DMS79 treated with DMSO at 0.1 percent for 48 hours (cell line): Measurements from ENCODE around the gene PATJ.
A peak's percentile ranks its signal among the peaks of the same experiment; 100 is the strongest.
"Not testable (repeated sequence)": the region's sequence is repeated elsewhere in the genome, so short reads cannot be mapped to it uniquely, and the experiment has no call there.

Source experiments
- DNase-seq: peaks from one replicate; lab custom pipeline; 2025; lab: John Stamatoyannopoulos, UW

PATJ gene, protein sequence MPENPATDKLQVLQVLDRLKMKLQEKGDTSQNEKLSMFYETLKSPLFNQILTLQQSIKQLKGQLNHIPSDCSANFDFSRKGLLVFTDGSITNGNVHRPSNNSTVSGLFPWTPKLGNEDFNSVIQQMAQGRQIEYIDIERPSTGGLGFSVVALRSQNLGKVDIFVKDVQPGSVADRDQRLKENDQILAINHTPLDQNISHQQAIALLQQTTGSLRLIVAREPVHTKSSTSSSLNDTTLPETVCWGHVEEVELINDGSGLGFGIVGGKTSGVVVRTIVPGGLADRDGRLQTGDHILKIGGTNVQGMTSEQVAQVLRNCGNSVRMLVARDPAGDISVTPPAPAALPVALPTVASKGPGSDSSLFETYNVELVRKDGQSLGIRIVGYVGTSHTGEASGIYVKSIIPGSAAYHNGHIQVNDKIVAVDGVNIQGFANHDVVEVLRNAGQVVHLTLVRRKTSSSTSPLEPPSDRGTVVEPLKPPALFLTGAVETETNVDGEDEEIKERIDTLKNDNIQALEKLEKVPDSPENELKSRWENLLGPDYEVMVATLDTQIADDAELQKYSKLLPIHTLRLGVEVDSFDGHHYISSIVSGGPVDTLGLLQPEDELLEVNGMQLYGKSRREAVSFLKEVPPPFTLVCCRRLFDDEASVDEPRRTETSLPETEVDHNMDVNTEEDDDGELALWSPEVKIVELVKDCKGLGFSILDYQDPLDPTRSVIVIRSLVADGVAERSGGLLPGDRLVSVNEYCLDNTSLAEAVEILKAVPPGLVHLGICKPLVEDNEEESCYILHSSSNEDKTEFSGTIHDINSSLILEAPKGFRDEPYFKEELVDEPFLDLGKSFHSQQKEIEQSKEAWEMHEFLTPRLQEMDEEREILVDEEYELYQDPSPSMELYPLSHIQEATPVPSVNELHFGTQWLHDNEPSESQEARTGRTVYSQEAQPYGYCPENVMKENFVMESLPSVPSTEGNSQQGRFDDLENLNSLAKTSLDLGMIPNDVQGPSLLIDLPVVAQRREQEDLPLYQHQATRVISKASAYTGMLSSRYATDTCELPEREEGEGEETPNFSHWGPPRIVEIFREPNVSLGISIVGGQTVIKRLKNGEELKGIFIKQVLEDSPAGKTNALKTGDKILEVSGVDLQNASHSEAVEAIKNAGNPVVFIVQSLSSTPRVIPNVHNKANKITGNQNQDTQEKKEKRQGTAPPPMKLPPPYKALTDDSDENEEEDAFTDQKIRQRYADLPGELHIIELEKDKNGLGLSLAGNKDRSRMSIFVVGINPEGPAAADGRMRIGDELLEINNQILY (N-terminal part only)

DNA sequence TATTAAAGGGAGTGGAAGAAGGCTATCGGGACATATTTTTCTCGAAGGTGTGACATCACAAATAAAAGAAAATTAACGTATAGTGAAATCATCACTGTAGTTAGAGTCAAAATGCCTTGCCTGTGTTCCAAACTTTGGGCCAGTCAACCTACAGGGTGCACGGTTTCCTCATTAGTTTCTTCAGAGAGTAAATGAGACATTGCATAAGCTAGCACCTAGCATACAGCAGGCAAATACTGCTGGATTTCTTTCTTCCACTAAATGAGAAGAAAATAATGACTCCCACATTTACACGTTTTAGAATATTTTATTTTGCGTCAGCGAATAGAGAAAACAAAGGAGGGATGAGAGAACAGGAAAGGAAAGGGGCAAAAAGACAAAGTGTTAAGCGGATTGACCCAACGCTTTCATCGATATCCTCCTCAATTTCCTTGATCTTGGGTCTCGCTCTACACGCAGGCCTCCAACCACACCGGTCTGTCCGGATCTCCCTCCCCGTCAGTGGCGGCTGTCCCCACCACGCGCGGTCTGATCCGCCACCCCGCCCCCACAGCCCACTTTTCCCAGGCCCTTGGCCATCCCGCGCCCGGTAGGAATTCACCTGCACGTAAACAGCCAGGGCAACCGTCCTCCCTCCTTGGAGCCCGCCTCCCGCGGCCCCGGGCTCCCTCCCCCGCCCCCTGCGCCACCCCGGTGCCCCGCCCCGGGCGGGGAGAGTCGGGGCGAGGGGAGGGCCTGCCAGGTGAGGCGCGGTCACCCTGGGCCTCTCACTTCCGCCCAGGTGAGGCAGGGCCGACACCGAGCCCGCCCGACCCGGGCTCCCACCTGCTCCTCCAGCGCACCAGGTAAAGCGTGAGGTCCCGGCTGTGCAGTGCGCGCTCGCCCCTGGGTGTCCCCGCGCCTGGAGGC, at the start of gene PATJ:
Gene PATJ, plus strand, starts transcription at position 770 of the 909 bp plus-strand sequence. CDS start 20,413 bp downstream, outside the sequence.
- peak; percentile 69 for DNase-seq

DNA sequence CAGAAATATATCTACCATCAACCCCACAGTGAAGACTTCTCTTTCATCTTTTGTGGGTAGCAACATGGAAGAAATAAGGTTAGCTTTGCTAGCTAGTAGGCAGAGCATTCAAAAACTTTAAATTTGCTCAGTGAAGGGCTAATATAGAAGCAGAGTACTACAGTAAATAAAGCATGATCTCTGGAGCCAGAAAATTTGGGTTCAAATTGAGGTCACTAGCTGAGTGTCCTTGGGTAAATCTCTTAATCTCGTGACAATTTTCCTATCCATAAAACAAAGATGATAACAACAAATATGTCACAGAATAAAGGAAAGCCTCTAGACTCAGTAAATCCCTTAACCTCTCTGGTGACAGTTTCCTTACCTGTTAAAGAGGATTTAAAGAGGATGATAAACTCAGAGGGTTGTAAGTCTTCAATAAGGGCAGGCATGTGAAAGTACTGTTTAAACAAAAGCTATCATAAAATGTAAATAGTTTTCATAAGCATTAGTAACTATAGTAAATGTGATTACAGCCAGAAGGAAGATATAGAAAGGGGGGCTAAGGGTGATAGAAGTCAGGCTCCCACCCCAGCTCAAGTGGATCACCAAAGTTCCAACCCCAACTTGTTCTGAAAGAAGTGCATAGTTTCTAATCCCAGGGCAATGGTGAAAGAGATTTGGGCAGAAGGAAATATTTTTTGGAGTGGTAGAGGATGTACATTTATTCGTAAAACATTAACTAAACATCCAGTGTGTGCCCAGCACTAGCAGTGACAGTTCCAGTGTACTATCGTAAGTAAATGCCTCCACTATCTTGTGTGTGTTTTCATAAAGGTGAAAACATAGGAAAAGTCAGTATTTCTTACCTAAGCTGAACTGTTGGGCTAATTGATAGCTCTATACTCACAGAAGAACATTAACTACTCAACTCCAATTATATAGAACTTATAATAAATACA, 42.1 kb upstream of the PATJ start:
- no peak for DNase-seq

DNA sequence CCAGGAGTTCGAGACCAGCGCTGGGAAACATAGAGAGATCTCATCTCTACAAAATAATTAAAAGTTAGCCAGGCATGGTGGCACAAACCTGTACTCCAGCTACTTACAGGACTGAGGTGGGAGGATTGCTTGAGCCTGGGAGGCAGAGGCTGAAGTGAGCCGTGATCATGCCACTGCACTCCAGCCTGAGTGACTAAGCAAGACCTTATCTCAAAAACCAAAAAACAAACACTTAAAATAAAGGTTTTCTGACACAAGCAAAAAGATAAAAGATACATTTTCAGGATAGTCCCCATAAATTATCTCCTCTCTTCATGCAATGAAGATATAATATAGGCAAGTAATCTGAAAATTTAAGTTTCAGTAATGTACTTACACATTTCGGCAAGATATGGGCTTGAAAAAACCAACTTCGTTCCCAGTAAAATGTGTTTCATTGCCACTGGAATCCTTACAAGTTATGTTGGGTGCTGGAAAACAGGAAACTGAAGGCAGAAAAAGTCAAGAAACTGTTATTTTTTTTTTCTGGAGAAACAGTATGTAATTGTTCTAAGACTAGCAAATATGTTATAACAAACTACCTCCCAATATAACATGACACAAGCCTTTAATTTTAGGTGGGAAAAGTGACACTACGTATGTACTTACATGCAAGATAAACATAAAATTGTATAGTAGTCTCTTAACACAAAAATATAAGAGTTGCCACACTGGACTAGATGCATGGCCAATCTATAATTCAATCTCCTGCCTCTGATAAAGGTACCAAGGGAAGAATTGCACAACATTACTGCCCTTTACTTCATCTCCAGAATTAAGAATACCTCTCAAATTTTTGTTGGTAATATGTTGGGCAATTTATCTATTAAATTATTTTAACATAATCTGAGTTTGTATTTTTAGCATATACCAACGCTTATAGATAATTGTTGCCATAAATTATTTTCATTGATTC, 33.0 kb upstream of the PATJ start:
- no peak for DNase-seq

DNA sequence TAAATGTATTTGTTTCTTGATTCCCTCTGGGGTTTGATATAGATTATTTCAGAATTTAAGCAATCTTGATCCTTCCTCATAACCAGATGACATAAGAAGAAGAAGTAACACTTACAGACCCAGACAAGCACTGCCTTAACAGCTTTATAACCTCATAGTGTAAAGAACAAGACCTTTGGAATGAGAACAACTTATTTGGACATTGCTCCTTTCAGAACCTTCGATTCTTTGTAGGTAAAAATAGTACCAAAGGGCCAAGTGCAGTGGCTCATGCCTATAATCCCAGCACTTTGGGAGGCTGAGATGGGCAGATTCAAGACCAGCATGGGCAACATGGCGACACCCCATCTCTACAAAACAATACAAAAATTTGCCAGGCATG, 32.4 kb upstream of the PATJ start:
- no peak for DNase-seq

DNA sequence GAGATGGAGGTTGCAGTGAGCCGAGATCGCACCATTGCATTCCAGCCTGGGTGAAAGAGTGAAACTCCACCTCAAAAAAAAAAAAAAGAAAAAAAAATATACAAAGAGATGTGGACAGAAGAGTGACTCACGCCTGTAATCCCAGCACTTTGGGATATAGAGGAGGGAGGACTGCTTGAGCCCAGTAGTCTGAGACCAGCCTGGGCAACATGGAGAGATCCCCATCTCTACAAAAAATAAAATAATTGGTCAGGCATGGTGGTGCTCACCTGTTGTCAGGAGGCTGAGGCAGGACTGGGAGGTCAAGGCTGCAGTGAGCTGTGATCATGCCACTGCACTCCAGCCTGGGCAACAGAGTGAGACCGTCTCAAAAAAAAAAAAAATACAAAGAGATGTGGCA, 31.0 kb upstream of the PATJ start:
- not testable (repeated sequence) for DNase-seq

DNA sequence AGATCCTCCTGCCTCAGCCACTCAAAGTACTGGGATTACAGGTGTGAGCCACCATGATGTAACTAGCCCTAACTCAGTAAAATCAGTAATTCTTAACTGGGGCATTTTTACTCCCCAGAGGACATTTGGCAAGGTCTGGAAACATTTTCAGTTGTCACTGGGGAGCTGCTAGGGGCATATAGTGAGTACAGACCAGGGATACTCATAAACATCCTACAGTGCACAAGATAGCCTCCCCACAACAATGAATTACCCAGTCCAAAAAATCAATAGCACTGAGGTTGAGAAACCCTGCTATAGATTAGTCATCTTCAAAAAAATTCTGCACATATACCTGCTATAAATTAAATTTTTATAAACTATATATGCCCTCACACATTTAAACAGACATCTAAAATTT, 30.3 kb upstream of the PATJ start:
- DNase-seq, result no peak

DNA sequence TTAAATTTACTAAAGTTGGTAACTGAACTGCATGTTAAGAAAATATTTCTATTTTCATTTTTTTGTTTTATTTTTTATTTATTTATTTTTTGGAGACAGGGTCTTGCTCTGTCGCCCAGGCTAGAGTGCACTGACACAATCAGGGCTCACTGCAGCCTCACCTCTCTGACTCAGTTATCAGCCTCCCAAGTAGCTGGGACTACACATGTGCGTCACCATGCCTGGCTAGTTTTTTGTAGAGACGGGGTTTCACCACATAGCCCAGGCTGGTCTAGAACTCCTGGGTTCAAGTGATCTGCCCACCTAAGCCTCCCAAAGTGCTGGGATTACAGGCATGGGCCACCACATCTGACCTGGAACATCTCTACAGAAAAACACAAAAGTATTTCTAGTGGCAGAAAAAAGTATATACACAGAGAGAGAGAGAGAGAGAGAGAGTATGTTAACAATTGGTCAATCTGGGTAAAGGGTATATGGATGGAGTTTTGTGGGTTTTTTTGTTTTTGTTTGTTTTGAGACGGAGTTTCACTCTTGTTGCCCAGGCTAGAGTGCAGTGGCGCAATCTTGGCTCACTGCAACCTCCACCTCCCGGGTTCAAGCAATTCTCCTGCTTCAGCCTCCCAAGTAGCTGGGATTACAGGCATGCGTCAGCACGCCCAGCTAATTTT, 23.1 kb upstream of the PATJ start:
- DNase-seq, result not testable (repeated sequence)

DNA sequence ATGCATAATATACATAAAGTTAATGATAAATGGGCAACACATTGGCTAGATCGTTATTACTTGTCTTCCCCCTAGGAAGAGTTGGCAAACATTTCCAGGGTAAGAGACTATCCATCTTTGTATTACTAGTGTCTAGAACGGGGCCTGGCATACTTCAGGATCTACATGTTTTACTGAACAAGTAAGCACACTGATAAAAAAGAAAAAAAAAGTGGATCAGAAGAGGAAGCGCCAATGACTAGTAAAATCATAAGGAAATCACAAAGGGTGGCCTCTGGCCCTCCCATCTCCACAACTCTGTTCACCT, 17.8 kb upstream of the PATJ start:
- no peak for DNase-seq

DNA sequence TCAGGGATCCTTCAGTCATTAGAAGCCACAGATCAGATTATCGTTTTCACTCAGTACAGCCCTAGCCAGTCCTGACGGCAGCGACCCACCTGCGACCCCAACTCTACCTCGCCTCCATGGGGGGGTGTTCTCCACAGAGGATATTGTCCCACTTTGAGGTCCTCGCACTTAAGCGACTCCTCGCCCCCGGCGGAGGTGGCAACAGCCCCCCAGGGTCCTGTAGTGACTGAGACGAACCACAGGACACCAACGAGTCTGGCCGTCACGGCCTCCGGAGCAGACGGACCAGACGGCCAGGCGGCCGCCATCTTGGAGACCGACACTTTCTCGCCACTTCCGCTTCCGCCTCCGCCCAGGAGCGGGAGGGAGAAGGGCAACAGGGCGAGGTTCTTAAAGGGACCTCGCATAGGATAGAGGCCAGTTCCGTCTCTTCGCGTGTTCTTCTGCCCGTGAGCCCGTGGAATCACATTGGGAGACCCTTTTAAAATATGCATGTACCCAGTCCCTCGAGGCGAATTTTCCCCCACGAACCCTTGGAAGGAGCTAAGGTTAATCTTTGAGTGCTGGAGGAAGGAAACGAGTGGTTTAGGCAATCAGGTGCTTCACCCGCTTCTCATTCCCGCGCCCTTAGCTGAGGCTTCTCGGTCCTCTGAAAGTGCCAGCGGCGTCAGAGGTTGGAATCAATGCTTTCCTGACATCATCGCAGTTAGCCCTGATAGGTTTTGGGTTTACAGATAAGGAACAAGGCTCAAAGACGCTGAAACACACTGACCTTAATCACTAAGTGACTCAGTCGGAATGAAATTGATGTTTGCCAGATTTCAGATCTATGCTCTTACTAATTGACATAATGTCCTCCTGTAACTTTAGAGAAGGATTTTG, 17.2 kb upstream of the PATJ start, which contains the start of gene TM2D1:
Gene TM2D1, minus strand, starts transcription at position 329 of the 882 bp plus-strand sequence. Its CDS starts 21 bp downstream, at position 308.
- peak; percentile 96 for DNase-seq

DNA sequence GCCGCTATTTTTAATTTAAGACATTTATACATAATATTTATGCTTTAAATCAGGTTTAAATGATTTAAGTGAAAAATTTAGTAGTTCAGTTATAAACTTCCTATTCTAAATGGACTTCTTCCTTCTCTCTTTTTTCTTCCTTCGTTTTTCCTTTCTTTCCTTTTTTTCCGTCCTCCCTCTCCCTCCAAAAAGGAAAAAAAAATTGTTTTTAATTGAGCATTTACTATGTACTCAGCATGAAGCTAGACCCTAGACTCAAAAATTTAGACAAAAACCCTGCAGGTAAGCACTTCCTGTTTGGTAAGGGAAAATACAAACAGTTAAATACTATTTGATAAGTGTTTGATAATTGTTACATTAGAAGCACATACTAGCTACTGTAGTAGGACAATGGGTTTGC, 14.7 kb upstream of the PATJ start:
- DNase-seq, result no peak

DNA sequence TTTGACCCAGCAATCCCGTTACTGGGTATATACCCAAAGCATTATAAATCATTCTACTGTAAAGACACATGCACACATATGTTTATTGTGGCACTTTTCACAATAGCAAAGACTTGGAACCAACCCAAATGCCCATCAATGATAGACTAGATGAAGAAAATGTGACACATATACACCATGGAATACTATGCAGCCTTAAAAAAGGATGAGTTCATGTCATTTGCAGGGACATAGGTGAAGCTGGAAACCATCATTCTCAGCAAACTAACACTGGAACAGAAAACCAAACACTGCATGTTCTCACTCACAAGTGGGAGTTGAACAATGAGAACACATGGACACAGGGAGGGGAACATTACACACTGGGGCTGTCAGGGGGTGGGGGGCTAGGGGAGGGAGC, 11.6 kb upstream of the PATJ start:
- not testable (repeated sequence) for DNase-seq

DNA sequence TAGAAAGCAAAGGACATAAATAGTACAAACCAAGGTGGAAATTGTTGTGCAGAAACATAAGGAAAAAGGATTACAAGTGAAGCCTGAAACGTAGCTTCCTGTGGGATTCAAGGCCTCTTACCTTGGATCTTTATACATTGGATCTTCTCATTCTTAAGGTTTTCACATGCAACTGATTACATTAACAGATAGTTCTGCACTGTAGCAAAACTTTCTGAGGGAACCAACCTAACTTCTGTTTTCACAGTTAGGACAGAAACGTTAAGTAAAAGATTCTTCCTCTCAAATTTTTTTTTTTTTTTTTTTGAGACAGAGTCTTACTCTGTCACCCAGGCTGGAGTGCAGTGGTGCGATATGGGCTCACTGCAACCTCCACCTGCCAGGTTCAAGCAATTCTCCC, 9.6 kb upstream of the PATJ start:
- DNase-seq, result no peak

DNA sequence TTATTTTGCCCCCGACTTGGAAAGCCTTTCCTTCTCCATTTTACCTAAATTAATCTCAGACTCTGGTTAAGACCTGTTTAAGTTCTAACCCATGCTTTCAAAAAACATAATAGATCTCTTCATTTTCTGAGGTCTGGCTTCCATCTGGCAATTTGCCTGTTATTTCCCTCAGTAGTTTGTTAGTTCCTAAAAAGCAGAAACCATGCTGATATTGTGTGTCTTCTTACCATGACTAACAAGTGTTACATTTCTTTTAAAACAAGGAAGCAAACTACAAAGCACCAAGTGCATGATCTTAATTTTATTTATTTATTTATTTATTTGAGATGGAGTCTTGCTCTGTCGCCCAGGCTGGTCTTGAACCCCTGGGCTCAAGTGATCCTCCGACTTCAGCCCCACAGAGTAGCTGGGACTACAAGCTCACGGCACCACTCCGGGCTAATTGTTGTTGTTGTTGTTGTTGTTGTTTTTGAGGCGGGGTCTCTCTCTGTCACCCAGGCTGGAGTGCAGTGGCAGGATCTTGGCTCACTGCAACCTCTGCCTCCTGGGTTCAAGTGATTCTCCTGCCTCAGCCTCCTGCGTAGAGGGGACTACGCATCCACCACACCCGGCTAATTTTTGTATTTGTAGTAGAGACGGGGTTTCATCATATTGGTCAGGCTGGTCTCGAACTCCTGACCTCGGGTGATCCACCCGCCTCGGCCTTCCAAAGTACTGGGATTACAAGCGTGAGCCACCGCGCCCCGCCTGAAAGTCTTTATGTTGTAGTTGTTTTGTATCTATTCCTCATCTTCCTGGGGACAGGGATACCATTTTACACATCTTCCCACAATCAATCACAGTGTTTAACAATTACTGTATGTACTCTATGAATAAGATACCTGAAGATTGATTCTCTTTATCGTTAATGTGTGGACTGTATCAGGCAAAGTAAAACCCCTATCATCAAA, 1.3 kb upstream of the PATJ start:
- DNase-seq, result no peak

DNA sequence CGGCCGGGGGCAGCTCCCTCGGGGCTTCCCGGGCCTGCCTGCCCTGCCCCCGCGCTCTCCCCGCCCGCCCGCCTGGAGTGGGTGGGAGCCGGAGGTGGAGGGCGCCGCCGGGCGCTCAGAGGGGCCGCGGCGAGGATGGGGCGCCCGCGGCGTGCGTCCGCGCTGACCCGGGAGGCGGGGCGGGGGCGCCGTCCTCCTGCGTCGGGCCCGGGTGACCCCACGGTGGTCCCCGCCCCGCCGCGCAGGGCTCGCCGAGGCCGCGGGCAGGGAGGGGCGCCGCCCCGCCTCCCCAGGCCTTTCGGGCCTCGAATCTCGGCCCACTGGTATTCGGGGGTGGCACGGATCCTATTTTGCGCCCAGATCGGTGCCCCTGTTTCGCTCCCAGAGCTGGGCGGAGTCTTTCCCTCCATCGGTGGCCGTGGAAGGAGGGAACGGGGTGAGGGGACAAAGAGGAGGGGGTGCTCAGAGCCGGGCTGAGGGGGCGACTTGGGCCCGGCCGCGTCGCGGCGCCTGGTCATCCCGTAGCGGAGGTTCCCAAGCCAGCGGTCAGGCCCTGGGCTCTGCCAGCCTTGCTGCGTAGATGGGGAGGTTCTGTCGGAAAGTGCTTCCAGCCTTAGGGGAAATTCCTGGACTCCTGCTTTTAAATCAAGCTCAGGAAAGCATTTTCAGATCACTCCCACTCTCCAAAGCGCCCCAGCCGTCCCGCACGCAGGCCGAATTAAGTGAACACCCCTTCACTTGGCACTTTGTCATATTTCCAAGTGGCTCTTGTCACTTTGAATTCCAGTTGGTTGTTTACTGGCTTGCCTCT, 545 bp downstream of the PATJ start:
- DNase-seq, result peak; percentile 53

DNA sequence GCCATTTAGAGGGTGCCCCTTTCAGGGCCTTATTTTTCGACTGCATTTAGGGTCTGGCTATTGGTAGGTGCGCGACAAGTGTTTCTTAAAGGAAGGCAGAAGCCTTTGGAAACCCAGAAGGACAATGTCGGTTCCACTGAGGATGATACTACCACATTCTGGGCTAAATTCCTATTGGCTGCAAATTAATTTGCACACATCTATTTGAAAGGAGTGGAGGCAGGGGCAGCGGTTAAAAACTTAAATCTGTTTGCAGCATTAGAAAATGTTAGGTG, 1.1 kb downstream of the PATJ start:
- no peak for DNase-seq
